Mucosa of rectum (tissue), 2 donors: ENCODE data around the gene PHOX2A.

Experiments used
- H3K27ac ChIP-seq, 2 donors: one replicate each; pipeline ENCODE4 v1.7.0; 2013; ENCODE audit warnings: inconsistent platforms in 2 of 2, low read depth in 2 of 2, low read length in 2 of 2
- H3K27me3 ChIP-seq, 2 donors: one replicate each; pipeline ENCODE4 v1.7.0; 2013; ENCODE audit warnings: low read length in 2 of 2; ENCODE audit not compliant: control insufficient read depth in 2 of 2, insufficient read depth in 2 of 2
- H3K36me3 ChIP-seq, 2 donors: one replicate each; pipeline ENCODE4 v1.7.0; 2013; ENCODE audit warnings: low read length in 2 of 2; ENCODE audit not compliant: control insufficient read depth in 2 of 2, insufficient read depth in 2 of 2
- H3K4me1 ChIP-seq, 2 donors: one replicate each; pipeline ENCODE4 v1.7.0; 2013; ENCODE audit warnings: low read length in 2 of 2, mild to moderate bottlenecking in 1 of 2; ENCODE audit not compliant: control insufficient read depth in 2 of 2, insufficient read depth in 2 of 2
- H3K4me3 ChIP-seq, 2 donors: one replicate each; pipeline ENCODE4 v1.7.0; 2013; ENCODE audit warnings: low read length in 2 of 2
- H3K9ac ChIP-seq, 2 donors: one replicate each; pipeline ENCODE4 v1.7.0; 2013; ENCODE audit warnings: low read length in 2 of 2, low read depth in 1 of 2, mild to moderate bottlenecking in 1 of 2
- H3K9me3 ChIP-seq, 2 donors: one replicate each; pipeline ENCODE4 v1.7.0; 2013; ENCODE audit warnings: low read length in 2 of 2; ENCODE audit not compliant: control insufficient read depth in 2 of 2
- donor health status: healthy.
- donor health status: Normal muscosa, but diverticular disease.

PHOX2A gene

GRCh38 chr11:72235351-72236057 lies 8.5 kb downstream of the PHOX2A start:
- Histone ChIP-seq H3K4me1 (peaks cover 16 to 21% of the 10 kb centered on the region in 2 donors), H3K9ac (no peak overlapping the region), H3K27me3 (peaks cover under 1 to 2% of the 10 kb centered on the region in 2 donors), H3K27ac (no peak overlapping the region), H3K9me3 (no peaks in the 10 kb centered on the region), H3K4me3 (no peak overlapping the region), H3K36me3 (peaks cover 53 to 65% of the 10 kb centered on the region in 2 donors)

GRCh38 chr11:72234920-72235319 lies 9.1 kb downstream of the PHOX2A start:
- Histone ChIP-seq H3K27me3 (no peaks in the 10 kb centered on the region), H3K27ac (no peak overlapping the region), H3K9me3 (no peaks in the 10 kb centered on the region), H3K4me3 (no peak overlapping the region), H3K9ac (no peak overlapping the region), H3K4me1 (peaks cover 11 to 15% of the 10 kb centered on the region in 2 donors), H3K36me3 (peaks cover 58 to 71% of the 10 kb centered on the region in 2 donors)

- peaks cover 9 to 14% of the 10 kb centered on the region in 2 donors for H3K4me1 ChIP-seq
Observed at GRCh38 chr11:72234514-72234830, 9.5 kb downstream of the PHOX2A start.

GRCh38 chr11:72233773-72234513 lies 10.0 kb downstream of the PHOX2A start:
- Histone ChIP-seq H3K27ac (no peak overlapping the region), H3K9ac (no peak overlapping the region), H3K36me3 (peaks cover 68 to 81% of the 10 kb centered on the region in 2 donors), H3K9me3 (no peaks in the 10 kb centered on the region), H3K4me3 (no peak overlapping the region), H3K27me3 (no peaks in the 10 kb centered on the region), H3K4me1 (peaks cover 3 to 8% of the 10 kb centered on the region in 2 donors)

More at GRCh38 chr11:72234514-72234830, 9.5 kb downstream of the PHOX2A start:
- H3K9ac ChIP-seq = no peak overlapping the region
- no peak overlapping the region for H3K27ac ChIP-seq
- H3K27me3 ChIP-seq = no peaks in the 10 kb centered on the region
- H3K36me3 ChIP-seq = peaks cover 62 to 75% of the 10 kb centered on the region in 2 donors
- no peaks in the 10 kb centered on the region for H3K9me3 ChIP-seq
- H3K4me3 ChIP-seq = no peak overlapping the region

GRCh38 chr11:72233056-72233772 lies 10.8 kb downstream of the PHOX2A start:
- H3K27ac ChIP-seq = no peak overlapping the region
- H3K36me3 ChIP-seq = peaks cover 75 to 87% of the 10 kb centered on the region in 2 donors
- H3K9me3 ChIP-seq = no peaks in the 10 kb centered on the region
- H3K4me3 ChIP-seq = no peak overlapping the region
- no peak overlapping the region for H3K9ac ChIP-seq
- no peaks in the 10 kb centered on the region for H3K27me3 ChIP-seq
- H3K4me1 ChIP-seq = peaks cover 0 to 4% of the 10 kb centered on the region in 2 donors

- H3K27me3 ChIP-seq = no peaks in the 10 kb centered on the region
- no peaks in the 10 kb centered on the region for H3K4me1 ChIP-seq
- peaks cover 74 to 87% of the 10 kb centered on the region in 2 donors for H3K36me3 ChIP-seq
- no peak overlapping the region for H3K27ac ChIP-seq
- H3K9me3 ChIP-seq = no peaks in the 10 kb centered on the region
- no peak overlapping the region for H3K9ac ChIP-seq
- H3K4me3 ChIP-seq = no peak overlapping the region
Observed at GRCh38 chr11:72232260-72233055, 11.5 kb downstream of the PHOX2A start.

- H3K4me1 ChIP-seq = no peaks in the 10 kb centered on the region
- no peak overlapping the region for H3K27ac ChIP-seq
- no peaks in the 10 kb centered on the region for H3K27me3 ChIP-seq
- no peak overlapping the region for H3K4me3 ChIP-seq
- peaks cover 66 to 81% of the 10 kb centered on the region in 2 donors for H3K36me3 ChIP-seq
- no peak overlapping the region for H3K9ac ChIP-seq
- no peaks in the 10 kb centered on the region for H3K9me3 ChIP-seq
Observed at GRCh38 chr11:72231396-72232259, 12.3 kb downstream of the PHOX2A start.

GRCh38 chr11:72230764-72231365 lies 13.1 kb downstream of the PHOX2A start:
- Histone ChIP-seq H3K36me3 (peaks cover 65 to 76% of the 10 kb centered on the region in 2 donors), H3K4me1 (no peaks in the 10 kb centered on the region), H3K27ac (no peak overlapping the region)

More at GRCh38 chr11:72230764-72231365, 13.1 kb downstream of the PHOX2A start:
- no peak overlapping the region for H3K4me3 ChIP-seq
- H3K9ac ChIP-seq = no peak overlapping the region
- no peaks in the 10 kb centered on the region for H3K27me3 ChIP-seq
- H3K9me3 ChIP-seq = no peaks in the 10 kb centered on the region
